Measurements from ENCODE around the gene TLX1.

The TLX1 gene

DNA sequence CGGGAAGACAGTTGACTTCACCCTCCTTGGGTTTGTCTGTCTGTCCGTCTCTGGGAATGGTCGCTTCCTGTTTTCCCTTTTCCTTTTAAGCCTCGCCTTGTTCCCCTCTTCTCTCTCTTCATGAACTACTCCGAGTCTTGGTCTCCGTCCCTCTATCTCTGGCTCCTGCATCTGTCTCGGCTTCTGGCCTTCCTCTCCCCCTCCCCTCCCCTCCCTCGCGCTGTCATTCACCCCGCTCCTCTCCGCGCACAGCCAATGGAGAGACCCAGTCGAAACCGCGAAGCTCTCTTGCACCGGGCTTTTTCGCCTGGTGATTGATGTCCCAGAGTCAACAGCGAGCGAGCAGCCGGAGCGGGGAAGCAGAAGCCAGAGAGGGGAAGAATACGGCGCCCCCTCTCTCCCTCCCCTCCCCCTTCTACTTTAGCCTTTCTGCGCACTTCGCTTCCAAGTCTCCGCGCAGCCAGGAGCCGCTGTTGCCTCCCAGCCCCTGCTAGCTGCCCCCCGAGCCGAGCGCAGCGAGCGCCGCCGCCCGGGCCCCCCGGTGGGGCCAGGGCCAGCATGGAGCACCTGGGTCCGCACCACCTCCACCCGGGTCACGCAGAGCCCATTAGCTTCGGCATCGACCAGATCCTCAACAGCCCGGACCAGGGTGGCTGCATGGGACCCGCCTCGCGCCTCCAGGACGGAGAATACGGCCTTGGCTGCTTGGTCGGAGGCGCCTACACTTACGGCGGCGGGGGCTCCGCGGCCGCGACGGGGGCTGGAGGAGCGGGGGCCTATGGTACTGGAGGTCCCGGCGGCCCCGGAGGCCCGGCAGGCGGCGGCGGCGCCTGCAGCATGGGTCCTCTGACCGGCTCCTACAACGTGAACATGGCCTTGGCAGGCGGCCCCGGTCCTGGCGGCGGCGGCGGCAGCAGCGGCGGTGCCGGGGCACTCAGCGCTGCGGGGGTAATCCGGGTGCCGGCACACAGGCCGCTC lies at the start of gene TLX1:
Gene TLX1, plus strand, starts transcription at position 317 of the 978 bp plus-strand sequence. Its CDS starts 242 bp downstream, at position 559.
- DNase-seq = peak; percentile 33

DNA sequence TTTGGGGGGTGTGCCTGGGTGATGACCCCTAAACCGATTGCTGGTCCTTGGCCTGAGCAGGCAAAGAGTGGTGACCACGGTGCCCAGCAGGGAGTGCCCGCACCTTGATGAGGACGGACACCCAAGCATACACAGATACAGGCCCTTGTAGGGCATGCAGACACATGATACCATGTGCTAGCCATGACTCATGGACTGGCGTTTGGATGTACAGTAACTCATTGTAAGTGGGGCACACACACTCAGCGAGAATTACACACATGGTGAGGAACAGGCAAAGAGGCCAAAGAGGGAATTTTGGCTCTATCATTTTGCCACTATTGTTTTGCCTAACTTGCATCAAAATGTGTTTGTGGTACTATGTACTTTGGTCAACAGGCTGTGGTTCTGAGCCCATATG lies 45.3 kb upstream of the TLX1 start:
- DNase-seq = no peak

DNA sequence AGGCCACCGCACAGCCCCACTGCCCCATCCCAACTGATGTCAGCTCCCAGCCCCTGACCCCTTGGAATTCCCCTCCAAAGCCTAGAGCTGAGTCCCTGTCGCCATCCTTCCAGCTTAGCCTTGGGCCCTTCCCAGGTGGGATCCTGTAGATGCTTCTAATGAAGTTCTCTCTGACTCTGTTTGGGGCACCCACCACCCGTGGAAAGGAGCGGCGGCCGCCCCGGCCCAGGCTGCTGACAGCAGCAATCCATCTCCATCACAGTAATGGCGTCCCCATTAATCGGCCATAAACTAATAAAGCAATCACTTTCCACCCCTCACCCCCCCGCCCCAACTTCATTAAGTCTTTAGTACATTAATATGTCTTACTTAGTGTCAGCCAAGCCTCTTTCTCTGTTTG lies 43.7 kb upstream of the TLX1 start:
- no peak for DNase-seq

GRCh38 chr10:101087965-101088364 lies 43.1 kb upstream of the TLX1 start:
- no peak for DNase-seq

DNA sequence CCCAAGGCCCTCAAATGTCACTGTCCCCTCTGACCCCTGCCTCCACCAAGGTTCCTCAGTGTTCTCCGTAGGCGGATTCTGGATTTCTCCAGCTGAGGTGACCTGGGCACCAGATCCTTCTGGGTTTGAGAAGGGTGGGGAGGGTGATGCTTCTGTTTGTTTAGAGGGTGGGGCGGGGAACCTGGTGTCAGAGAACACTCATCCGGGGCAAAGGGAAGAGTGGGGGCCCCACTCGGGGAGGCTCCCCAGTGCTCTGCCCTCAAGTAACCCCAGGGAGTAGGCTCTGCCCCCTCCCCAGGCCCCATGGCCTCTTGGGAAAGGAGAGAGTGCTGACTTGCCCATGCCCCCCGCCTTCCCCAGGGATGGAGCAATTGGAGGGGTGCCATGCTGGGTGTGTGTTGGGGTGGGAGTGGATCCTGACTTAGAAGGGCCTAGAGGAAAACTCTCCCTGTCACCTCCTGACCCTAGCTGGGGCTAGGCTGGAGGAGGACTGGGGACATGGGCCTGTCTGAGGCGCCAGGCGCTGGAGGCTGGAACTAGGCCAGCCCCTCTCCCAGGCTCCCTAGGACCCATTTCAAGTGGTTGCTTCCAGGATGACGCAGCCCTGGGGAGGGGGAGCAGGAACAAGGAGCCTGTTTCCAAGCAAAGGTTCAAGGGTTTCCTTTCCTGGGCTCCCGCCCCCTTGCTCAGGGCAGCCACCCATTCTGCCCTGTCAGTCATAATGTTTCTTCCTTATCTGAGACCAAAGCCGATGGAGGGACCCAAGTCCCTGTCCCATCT lies 41.4 kb upstream of the TLX1 start:
- no peak for DNase-seq

DNA sequence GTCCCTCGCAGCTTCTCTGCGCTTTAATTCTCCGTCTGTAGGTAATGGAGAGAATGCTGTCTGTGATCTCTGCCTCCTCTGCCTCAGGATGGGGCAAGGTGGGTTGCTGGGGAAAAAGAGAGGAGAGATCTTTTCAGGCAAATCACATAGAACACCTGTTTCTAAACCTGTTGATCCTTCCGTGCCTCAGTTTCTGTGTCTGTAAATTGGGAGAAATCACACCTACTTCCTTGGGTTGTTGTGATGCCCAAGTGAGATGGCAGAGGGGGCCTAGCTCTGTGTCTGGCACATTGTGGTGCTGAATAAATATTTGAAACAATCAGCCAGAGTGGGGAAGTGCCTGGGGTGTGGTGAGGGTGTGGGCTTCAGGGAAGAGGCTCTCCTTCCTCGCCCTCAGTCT lies 40.5 kb upstream of the TLX1 start:
- no peak for DNase-seq

GRCh38 chr10:101091546-101092290 lies 39.4 kb upstream of the TLX1 start:
- no peak for DNase-seq

GRCh38 chr10:101092881-101093354 lies 38.2 kb upstream of the TLX1 start:
- no peak for DNase-seq

GRCh38 chr10:101094121-101094879 lies 36.8 kb upstream of the TLX1 start:
- no peak for DNase-seq

GRCh38 chr10:101095004-101095403 lies 36.1 kb upstream of the TLX1 start:
- DNase-seq = no peak

- peak; percentile 8 for DNase-seq
Measured at GRCh38 chr10:101095550-101096213, 35.4 kb upstream of the TLX1 start.

DNA sequence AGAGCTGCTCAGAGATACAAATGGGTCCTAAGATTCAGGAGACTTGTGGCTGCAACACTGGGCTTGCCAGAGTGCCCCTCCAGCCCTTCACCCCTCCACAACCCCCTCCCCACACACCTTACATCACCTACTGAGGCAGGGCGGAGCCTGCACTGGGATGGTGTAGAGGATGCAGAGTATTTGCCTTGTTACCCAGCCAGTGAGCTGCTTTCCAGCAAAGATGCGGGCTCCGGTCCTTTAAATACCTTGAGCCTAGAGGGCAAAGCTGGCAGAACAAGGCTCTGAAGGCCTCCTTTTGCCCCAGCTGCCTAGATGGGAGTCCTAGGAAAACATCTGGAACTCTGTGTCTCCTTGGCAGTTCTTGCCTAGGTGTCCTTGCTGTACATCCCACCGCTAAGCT lies 34.7 kb upstream of the TLX1 start:
- DNase-seq = no peak

GRCh38 chr10:101097881-101098280 lies 33.2 kb upstream of the TLX1 start:
- DNase-seq = no peak

GRCh38 chr10:101099901-101100300 lies 31.2 kb upstream of the TLX1 start:
- DNase-seq = no peak

DNA sequence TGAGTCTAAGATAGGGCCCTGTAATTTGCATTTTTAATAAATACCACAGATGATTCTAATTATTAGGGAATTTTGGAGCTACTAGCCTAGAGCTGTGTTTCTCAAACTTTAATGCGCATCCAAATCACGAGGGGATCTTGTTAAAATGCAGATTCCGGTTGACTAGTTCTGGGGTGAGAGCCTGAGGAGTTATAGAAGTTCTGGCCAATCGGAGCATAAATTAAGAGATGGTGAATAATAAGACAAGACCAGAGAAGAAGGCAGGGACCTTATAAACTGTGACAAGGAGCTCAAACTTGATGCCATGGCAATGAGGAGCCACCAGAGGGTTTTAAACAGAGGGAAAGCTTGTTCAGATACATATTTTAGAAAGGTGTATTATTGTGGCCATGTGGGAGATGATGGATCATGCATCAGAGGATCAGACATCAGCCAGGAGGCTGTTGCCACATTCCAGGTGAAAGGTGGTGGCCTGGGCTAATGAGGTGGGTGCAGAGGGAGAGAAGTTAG lies 29.7 kb upstream of the TLX1 start:
- DNase-seq = no peak

- no peak for DNase-seq
Measured at GRCh38 chr10:101103430-101103829, 27.7 kb upstream of the TLX1 start.

DNA sequence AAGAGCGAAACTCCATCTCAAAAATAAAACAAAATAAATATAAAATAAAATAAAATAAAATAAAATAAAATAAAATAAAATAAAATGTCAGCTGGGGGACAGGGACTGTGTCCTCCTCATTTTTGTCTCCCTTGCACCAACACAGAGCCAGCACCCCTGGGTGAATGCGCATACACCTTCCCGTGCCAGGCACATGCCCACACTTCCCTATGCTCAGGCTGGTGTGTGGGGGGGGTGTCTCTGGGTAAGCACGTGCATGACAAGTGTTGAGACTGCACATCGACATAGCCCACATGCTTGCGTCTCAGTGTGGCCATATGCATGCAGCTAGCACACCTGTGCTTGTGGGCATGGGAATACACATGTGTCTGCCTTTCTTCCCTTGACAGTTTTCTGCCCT lies 24.7 kb upstream of the TLX1 start:
- no peak for DNase-seq

- DNase-seq = no peak
Measured at GRCh38 chr10:101107771-101108170, 23.3 kb upstream of the TLX1 start.

GRCh38 chr10:101110856-101111523 lies 20.1 kb upstream of the TLX1 start:
- no peak for DNase-seq

- no peak for DNase-seq
Measured at GRCh38 chr10:101111547-101111946, 19.6 kb upstream of the TLX1 start.

All from DMS79 (cell line).